Panc1 (cell line): ENCODE results near the gene LRRC61. TPM values are rescaled to one million over a fixed set of nuclear protein-coding genes. Genes with fewer than 3 reads are reported as not detected.
"Not testable (repeated sequence)": the region's sequence is repeated elsewhere in the genome, so short reads cannot be mapped to it uniquely, and the experiment has no call there.

Source experiments
- ATAC-seq: fragments of 200-7000 bp; cut with Tn5 transposase; 2 replicates; pipeline ENCODE4 v1.9.1; 2020; ENCODE audit warnings: mild to moderate bottlenecking, moderate library complexity
- BruUV-seq: library from RNA; stranded (reverse); fragments of 400-500 nt; replicated peaks from 2 replicates; lab custom pipeline; 2021; lab: Mats Ljungman, UMichigan
- CTCF ChIA-PET: fragments of 300-600 bp; sonication (Branson Sonifier 250); formaldehyde crosslinking; loops from one replicate; lab custom pipeline; 2022; ENCODE audit warnings: antibody characterized with exemption; lab: Charles Lee
- POLR2A ChIA-PET: fragments of 300-600 bp; sonication (Branson Sonifier 250); formaldehyde crosslinking; loops from one replicate; lab custom pipeline; 2022; ENCODE audit warnings: antibody characterized with exemption; lab: Charles Lee
- DNase-seq: peaks from one replicate; pipeline ENCODE4 v3.0.0-alpha.2; 2010; ENCODE audit warnings: low read depth, low spot score
- H3K27ac ChIP-seq: 2 replicates; pipeline ENCODE4 v1.5.1; 2011; ENCODE audit warnings: mild to moderate bottlenecking, low read length, inconsistent platforms
- H3K27me3 ChIP-seq: fragments of 200-500 bp; sonication (Bioruptor generic); 2 replicates; pipeline ENCODE4 v1.6.0; 2014; ENCODE audit warnings: low read length, inconsistent platforms; ENCODE audit not compliant: control insufficient read depth, insufficient read depth
- H3K36me3 ChIP-seq: fragments of 200-500 bp; sonication (Bioruptor generic); 2 replicates; pipeline ENCODE4 v1.5.1; 2014; ENCODE audit warnings: inconsistent platforms, mild to moderate bottlenecking, low read length, moderate library complexity; ENCODE audit not compliant: control insufficient read depth, insufficient read depth
- H3K4me1 ChIP-seq: 2 replicates; pipeline ENCODE4 v1.5.1; 2011; ENCODE audit warnings: inconsistent platforms, mild to moderate bottlenecking, low read length, moderate library complexity; ENCODE audit not compliant: control insufficient read depth, insufficient read depth
- H3K4me3 ChIP-seq, 2 experiments: 2 replicates each; pipeline ENCODE4 v1.5.1; 2011 to 2012; ENCODE audit warnings: low read depth in 2 of 2, low read length in 2 of 2, mild to moderate bottlenecking in 2 of 2, inconsistent platforms in 1 of 2, moderate library complexity in 1 of 2
- H3K9me3 ChIP-seq: fragments of 200-500 bp; sonication (Bioruptor generic); 2 replicates; pipeline ENCODE4 v1.5.1; 2014; ENCODE audit warnings: low read depth, mild to moderate bottlenecking, inconsistent platforms, low read length, moderate library complexity; ENCODE audit not compliant: control insufficient read depth, insufficient read depth
- in situ Hi-C: cut with HindIII; loops from 2 replicates; pipeline ENCODE4 v1.10.0; 2016; ENCODE audit warnings: low sequenced_read_pairs, low pct_unique_long_range_greater_than_20kb
- intact Hi-C: fragments of 100-400 bp; cut with micrococcal nuclease; formaldehyde crosslinking; loops from one replicate; pipeline ENCODE4 v1.10.0; 2022; ENCODE audit not compliant: unreplicated experiment
- total RNA-seq: library from RNA; stranded (reverse); gene quantifications from one replicate; pipeline ENCODE4 v1.2.1, GENCODE V29; 2021; ENCODE audit not compliant: unreplicated experiment

The LRRC61 gene
- total RNA-seq, 1 experiment from 2014 or later = 13.8 TPM

- in situ Hi-C loops, BruUV-seq: not testable (repeated sequence)
These were observed 32.8 kb upstream of the LRRC61 start for GRCh38 chr7:150290317-150290716.

GRCh38 chr7:150295027-150295426, 28.1 kb upstream of the LRRC61 start:
- POLR2A ChIA-PET, DNase-seq, H3K27me3 ChIP-seq, H3K36me3 ChIP-seq, H3K4me3 ChIP-seq, H3K9me3 ChIP-seq, H3K27ac ChIP-seq, in situ Hi-C loops, CTCF ChIA-PET, intact Hi-C loops, BruUV-seq, ATAC-seq, H3K4me1 ChIP-seq: not testable (repeated sequence)

More at GRCh38 chr7:150290317-150290716, 32.8 kb upstream of the LRRC61 start:
- intact Hi-C loops, H3K4me3 ChIP-seq, CTCF ChIA-PET, H3K4me1 ChIP-seq, ATAC-seq, H3K27ac ChIP-seq, H3K9me3 ChIP-seq, H3K27me3 ChIP-seq, DNase-seq, H3K36me3 ChIP-seq, POLR2A ChIA-PET: not testable (repeated sequence)

GRCh38 chr7:150295614-150296013, 27.5 kb upstream of the LRRC61 start:
- H3K9me3 ChIP-seq, H3K4me1 ChIP-seq, DNase-seq, POLR2A ChIA-PET, CTCF ChIA-PET, BruUV-seq, H3K27ac ChIP-seq, intact Hi-C loops, H3K4me3 ChIP-seq, H3K36me3 ChIP-seq, H3K27me3 ChIP-seq, in situ Hi-C loops: not testable (repeated sequence)
- ATAC-seq = peak; percentile 96

GRCh38 chr7:150296802-150297201, 26.4 kb upstream of the LRRC61 start:
- H3K36me3 ChIP-seq, H3K4me1 ChIP-seq, intact Hi-C loops, POLR2A ChIA-PET, H3K27me3 ChIP-seq, H3K9me3 ChIP-seq, in situ Hi-C loops, CTCF ChIA-PET, H3K27ac ChIP-seq, ATAC-seq, H3K4me3 ChIP-seq, DNase-seq: not testable (repeated sequence)
- TSS peak; percentile 69 for BruUV-seq

- POLR2A ChIA-PET, H3K36me3 ChIP-seq, H3K4me1 ChIP-seq, H3K27ac ChIP-seq, intact Hi-C loops, ATAC-seq, DNase-seq, BruUV-seq, CTCF ChIA-PET, in situ Hi-C loops, H3K4me3 ChIP-seq, H3K9me3 ChIP-seq, H3K27me3 ChIP-seq: not testable (repeated sequence)
These were observed 25.2 kb upstream of the LRRC61 start for GRCh38 chr7:150297978-150298377.

GRCh38 chr7:150302908-150303310, 20.2 kb upstream of the LRRC61 start:
- intact Hi-C loops, H3K9me3 ChIP-seq, H3K27ac ChIP-seq, H3K4me3 ChIP-seq, BruUV-seq, H3K36me3 ChIP-seq, POLR2A ChIA-PET, H3K27me3 ChIP-seq, CTCF ChIA-PET, H3K4me1 ChIP-seq, in situ Hi-C loops, ATAC-seq, DNase-seq: not testable (repeated sequence)

GRCh38 chr7:150304499-150305258, 18.5 kb upstream of the LRRC61 start:
- H3K4me3 ChIP-seq, BruUV-seq, ATAC-seq, CTCF ChIA-PET, DNase-seq, H3K27me3 ChIP-seq, intact Hi-C loops, H3K36me3 ChIP-seq, H3K27ac ChIP-seq, H3K4me1 ChIP-seq, H3K9me3 ChIP-seq, POLR2A ChIA-PET, in situ Hi-C loops: not testable (repeated sequence)
